Activated CD8-positive, alpha-beta memory T cell treated with anti-CD3 and anti-CD28 coated beads for 36 hours (primary cell): ENCODE measurements around the gene TADA2A. TPM values are rescaled to one million over a fixed set of nuclear protein-coding genes. Genes with fewer than 3 reads are reported as not detected.

Experiments used
- CTCF ChIA-PET: fragments of 350-600 bp; sonication (Branson Sonifier 250); formaldehyde crosslinking; loops from one replicate; lab custom pipeline; 2021; ENCODE audit warnings: antibody characterized with exemption; lab: Charles Lee
- POLR2A ChIA-PET: fragments of 350-600 bp; sonication (Branson Sonifier 250); formaldehyde crosslinking; loops from one replicate; lab custom pipeline; 2021; ENCODE audit warnings: antibody characterized with exemption; lab: Charles Lee
- total RNA-seq, 2 experiments: library from RNA; stranded (reverse); gene quantifications; one replicate each; pipeline ENCODE4 v1.2.3, GENCODE V29; 2021

The TADA2A gene, protein sequence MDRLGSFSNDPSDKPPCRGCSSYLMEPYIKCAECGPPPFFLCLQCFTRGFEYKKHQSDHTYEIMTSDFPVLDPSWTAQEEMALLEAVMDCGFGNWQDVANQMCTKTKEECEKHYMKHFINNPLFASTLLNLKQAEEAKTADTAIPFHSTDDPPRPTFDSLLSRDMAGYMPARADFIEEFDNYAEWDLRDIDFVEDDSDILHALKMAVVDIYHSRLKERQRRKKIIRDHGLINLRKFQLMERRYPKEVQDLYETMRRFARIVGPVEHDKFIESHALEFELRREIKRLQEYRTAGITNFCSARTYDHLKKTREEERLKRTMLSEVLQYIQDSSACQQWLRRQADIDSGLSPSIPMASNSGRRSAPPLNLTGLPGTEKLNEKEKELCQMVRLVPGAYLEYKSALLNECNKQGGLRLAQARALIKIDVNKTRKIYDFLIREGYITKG
- total RNA-seq: 10 to 100 TPM; 42.7 to 51.6 TPM

DNA sequence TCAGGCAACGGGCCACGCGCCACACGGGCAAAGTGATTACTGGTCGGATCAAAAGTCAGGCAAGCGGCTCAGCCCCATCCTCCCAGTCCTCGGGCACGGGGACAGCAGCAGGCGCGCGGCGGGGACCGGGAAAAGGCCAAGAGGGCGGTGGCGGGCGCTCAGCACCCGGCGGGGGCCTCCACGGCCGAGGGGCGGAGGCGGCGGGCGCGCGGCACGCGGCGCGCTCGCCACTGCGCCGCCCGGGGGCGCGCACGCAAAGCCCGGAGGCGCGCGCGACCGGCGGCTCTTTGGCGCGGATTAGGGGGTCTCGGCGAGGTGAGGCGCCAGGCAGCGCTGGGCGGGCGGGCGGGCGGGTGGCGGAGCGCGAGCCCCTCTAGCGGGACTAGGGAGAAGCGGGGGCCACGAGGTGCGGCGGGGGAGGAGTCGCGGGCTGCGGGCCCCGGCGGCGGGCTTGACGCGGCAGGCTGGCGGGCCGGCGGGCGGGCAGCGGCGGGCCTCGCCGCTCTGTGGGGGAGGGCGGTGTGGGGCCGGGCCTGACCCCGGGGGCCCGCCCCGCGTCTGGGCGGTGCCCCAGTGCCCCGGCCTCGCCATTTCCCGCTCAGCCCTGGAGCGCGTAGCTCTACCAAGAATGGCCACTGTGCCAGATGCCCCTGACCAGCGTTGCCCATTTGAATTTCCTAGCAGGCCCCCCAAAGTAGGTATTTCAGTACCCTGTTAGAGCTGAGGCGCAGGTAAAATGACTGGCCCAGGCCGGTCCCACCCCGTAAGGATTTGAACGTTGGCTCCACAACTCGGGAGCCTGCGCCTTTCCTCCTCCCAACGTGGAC is at the start of gene TADA2A, which contains the start of gene ACACA:
Gene TADA2A (plus strand): TSS at position 252 of the 827 bp plus-strand sequence. CDS start 4,480 bp downstream, outside the sequence.
Gene ACACA (minus strand): TSS at position 202 of the 827 bp plus-strand sequence. CDS start 537 bp downstream, outside the sequence.
- CTCF ChIA-PET: interaction anchor here (2.1 kb wide), 1 partner anchor 23 kb away, joined by 7 read pairs; no protein-coding TSS in a partner anchor
- POLR2A ChIA-PET: interaction anchor here (0.6 to 1.5 kb wide), 6 partner anchors 23 to 1527 kb away, joined by 3 to 13 read pairs (median 4); no protein-coding TSS in a partner anchor

DNA sequence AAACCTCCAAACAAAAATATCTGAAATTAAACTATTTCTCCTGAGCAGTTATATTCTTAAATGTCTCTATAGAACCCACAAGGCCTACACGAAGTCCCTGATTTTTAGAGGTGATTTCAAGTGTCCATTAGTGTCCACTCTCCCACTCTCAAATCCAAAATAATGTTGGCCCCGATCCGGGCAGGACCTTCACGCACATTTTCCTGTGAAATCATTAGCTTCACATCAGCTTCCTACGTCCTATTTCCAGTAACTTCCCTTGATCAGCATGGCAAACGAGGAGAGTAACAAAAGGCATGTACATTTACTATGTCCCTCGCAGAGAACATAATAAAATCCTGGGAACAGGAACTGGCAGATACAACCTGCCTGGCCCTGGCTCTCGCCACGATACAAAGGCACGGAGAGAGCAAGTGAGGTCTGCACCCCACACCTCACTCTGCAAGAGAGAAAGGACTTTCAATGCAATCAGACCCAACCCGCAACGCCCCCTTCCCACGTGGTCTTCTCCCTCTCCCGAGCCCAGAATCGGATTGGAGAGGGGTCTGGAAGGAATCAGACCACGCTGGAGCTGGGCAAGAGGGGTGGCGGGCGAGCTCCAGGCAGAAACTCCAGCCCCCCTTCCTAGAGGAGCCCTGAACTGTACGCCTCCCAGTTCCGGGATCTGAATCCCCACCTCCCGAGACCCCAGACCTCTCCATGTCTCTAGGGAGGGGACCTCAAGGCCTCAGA is 48.4 kb upstream of the TADA2A start:
- POLR2A ChIA-PET: interaction anchor here (0.6 to 1.8 kb wide), 5 partner anchors 10 to 854 kb away, joined by 5 to 7 read pairs (median 5); partner anchors contain the start of genes ACACA and TADA2A

DNA sequence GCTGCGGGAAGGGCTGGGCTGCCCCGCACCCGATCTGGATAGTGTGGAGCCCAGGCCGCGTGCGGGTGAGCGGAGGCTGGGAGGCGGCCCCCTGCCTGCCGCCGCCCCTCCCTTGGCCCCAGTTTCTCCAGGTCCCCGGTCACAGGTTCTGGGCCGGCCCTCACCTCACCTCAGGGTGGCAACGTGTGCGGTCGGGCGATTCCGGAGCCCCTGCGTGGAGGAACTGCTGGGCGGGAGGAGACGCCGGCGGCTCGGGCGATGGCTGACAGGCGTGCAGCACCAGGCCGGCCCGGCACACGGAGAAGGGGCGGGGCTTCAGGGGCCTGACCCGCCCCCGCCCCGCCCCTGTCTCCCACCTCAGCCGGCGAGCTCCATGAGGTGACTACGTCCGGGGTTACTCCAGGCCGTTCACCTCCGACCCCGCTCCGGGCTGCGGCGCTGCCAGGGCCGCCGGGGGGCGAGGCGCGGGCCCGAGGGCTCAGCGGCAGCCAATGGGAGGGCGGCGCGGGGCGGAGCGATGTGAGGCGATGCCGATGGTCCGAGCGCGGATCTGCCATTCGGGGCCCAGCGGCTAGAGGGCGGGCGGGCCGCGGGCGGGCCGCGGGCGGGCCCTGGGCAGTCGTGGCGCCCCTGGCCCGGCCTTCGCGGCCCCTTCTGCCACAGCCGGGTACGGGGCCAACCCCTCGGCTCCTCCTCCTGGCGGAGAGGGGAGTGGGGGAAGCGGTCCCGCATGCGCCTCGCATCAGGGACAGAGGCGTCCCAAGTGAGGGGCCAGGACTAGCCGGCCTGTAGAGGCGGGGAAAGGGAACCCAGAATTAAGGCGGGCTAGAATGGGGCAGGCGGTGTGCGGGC is 47.6 kb upstream of the TADA2A start:
- ChIA-PET POLR2A (interaction anchor here (0.6 to 1.8 kb wide), 7 partner anchors 15 to 1554 kb away, joined by 3 to 7 read pairs (median 5); partner anchors contain the start of genes ACACA and TADA2A), CTCF (interaction anchor here (0.7 to 1.6 kb wide), 3 partner anchors 12 to 17 kb away, joined by 3 to 7 read pairs (median 3); partner anchors contain the start of gene C17orf78)

More for the DNA sequence above, 48.4 kb upstream of the TADA2A start:
- CTCF ChIA-PET: interaction anchor here (0.7 to 0.9 kb wide), 2 partner anchors 13 to 15 kb away, joined by 3 read pairs; no protein-coding TSS in a partner anchor

DNA sequence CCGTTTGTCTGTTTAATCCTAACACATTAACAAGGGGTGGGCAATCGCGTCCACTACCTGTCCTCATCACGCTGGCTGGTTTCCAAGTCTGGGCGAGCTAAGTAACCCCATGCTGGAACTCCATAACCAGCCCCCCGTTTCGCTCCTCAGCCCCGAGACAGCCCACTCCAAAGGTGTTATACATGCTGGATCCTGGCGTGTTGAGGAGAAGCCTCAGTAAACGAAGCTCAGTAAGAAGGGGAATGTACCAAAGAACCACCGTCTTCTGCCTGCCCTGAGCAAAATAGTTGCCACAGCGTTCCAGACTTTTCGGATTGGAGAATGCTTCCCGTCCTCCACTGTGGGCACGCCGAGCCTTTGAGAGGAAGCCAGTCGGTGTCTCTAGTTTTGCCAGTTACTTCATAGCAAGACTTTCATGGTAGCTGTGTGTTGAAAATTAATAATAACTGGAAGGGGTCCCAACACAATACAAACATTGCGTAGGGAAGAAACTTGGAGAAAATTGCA is 47.0 kb upstream of the TADA2A start:
- ChIA-PET CTCF (interaction anchor here (0.8 to 1.6 kb wide), 2 partner anchors 14 to 17 kb away, joined by 3 to 7 read pairs; partner anchors contain the start of gene C17orf78), POLR2A (interaction anchor here (0.6 to 1.8 kb wide), 3 partner anchors 15 to 759 kb away, joined by 4 to 7 read pairs (median 6); partner anchors contain the start of genes ACACA and TADA2A)

DNA sequence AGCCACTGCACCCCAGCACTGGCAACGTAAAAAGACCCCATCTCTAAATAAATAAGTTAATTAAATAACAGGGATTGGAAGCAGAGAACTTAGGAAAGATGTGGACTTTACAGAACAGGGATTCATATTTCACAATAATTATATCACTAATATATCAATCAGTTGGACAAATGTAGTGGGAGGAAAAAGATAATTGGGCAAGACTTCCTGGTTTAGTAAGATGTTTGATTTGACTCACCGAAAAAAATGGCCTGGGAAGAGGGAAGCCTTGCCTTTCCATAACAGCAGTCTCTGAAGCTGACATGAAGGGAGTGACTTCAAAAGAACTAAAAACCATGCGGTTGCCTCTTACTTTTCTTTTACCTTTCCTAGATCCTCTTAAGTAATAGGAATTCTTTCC is 46.1 kb upstream of the TADA2A start:
- CTCF ChIA-PET: interaction anchor here (2.6 kb wide), 1 partner anchor 13 kb away, joined by 10 read pairs; no protein-coding TSS in a partner anchor
- POLR2A ChIA-PET: interaction anchor here (0.6 kb wide), 1 partner anchor 13 kb away, joined by 5 read pairs; no protein-coding TSS in a partner anchor

DNA sequence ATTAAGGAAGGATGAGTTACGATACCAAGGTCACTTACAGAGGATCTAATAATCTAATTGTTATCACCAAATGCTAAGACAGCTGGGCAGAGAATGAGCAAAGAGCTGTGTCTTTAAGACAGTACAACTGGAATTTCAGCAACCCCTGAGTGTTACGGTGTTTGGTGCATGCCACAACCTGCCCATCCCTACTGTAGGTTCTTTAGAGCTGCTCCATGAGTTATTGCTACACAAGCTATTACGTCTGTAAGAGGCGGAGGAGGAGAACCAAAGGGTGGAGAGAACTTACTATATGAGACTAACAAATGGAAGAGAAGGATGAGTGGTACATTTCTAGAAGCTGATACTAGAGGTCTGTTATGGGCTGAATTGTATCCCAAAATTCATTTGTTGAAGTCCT is 45.1 kb upstream of the TADA2A start:
- ChIA-PET POLR2A (no interaction called here), CTCF (interaction anchor here (1.1 to 2.6 kb wide), 2 partner anchors 12 to 36 kb away, joined by 3 to 10 read pairs; no protein-coding TSS in a partner anchor)

DNA sequence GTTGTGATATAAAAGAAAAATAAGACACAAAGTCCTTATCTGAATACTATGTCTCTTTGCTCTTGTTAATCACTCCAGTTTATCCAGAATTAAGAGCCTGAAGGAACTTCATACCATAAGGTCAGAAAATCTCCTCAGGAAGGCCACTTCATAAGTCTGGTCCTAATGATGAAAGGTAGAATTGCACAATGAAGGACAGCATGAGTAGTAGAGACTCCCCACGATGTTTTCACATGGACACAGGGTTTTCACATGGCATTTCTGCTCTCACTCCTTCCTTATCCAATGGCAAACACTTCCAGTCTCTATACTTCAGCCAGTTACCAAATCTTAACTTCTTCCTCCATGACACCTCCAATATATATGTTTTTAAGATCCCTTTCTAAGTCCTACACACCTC is 41.1 kb upstream of the TADA2A start:
- ChIA-PET CTCF (interaction anchor here (0.7 kb wide), 1 partner anchor 8 kb away, joined by 3 read pairs; no protein-coding TSS in a partner anchor), POLR2A (interaction anchor here (0.6 kb wide), 1 partner anchor 23 kb away, joined by 4 read pairs; no protein-coding TSS in a partner anchor)

DNA sequence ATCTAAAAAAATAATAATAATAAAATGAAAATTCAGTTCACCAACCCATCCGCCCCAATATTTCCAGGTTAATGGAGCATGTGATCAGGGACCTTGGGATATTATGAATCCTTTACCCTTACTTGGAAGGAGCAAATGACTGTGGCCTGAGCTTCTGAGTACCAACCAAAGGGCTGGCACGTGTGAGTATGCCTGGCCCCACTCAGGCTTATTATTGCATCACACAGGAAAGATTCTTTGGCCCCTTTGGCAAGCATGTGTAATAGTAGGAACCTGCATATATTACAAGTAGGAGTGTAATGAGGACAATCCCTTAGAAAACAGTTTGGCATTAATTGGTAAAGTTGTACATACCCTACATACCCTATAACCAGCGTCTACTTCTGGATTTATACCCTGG is 38.1 kb upstream of the TADA2A start:
- ChIA-PET CTCF (no interaction called here), POLR2A (no interaction called here)

DNA sequence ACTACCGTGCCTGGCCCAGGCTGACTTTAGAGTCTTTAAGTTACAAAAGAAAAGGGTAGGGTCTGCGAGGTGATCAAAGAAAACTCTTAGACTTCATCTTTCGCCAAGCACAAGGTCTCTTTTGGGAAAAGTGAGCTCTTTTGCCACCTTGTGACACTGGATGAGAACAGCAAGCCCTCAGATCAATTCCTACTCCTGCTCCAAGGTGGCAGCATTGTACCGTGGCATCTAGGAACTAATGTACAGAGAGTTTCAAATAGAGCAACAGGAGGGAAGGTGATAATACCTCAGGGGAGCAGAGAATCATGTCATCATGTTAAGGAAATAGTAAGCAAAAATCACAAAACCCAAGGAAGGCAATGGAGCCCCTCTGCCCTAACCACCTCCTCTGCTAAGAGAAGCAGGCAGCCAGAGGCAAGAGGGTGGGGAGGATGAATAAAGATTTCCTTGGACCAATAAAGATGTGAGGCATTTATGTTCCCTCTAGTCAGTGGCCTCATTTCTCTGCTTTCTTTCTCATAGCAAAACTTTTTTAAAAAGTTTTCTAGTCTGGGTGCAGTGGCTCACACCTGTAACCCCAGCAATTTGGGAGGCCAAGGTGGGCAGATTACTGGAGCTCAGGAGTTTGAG is 33.0 kb upstream of the TADA2A start:
- ChIA-PET CTCF (interaction anchor here (0.6 to 2.3 kb wide), 23 partner anchors 8 to 748 kb away, joined by 3 to 10 read pairs (median 3); no protein-coding TSS in a partner anchor), POLR2A (interaction anchor here (0.6 to 1.0 kb wide), 3 partner anchors 32 to 118 kb away, joined by 3 to 5 read pairs (median 3); no protein-coding TSS in a partner anchor)

DNA sequence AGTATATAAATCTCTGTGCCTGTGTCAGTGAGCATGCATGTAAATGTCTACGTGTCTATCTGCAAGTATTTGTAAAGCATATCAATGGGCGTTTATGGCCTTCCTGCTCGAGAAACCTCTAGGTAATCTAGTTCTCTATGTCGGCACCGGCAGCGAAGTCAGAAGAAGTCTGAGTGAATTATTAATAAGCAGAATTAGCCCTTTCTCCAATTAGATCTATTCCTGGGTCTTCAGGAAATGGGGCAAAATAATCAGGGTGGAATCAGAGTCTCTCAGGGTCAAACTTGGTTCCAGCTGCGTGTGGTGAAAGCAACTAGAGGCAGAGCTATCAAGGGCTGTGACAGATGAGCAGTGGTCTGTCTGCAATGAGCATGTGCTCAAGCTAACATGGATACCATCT is 31.0 kb upstream of the TADA2A start, which contains the start of gene C17orf78:
Gene C17orf78 (plus strand): TSS at position 280 of the 400 bp plus-strand sequence. CDS start 108 bp downstream, at position 388.
- ChIA-PET CTCF (interaction anchor here (0.6 to 1.4 kb wide), 5 partner anchors 11 to 27 kb away, joined by 3 to 4 read pairs (median 4); no protein-coding TSS in a partner anchor), POLR2A (no interaction called here)

DNA sequence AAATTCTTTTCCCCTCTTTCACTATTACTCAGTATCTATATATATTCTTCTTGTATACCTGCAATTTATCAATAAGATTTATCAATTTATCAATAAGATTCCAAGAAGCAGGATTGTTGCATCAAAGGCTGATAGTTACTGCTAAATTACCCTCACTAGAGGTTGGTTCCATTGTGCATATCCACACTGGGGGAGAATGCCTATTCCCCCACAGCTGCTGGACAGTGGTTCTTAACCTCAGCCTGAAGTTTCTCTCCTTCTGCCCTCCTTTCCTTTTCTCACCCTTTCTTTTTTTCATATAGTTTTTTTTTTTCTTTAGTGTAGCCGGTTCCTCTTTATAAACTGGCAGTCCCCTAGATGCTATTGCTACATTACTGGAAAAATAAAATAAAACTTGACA is 24.6 kb upstream of the TADA2A start:
- CTCF ChIA-PET: interaction anchor here (0.7 to 1.0 kb wide), 2 partner anchors 23 to 1654 kb away, joined by 3 read pairs; no protein-coding TSS in a partner anchor
- POLR2A ChIA-PET: no interaction called here

DNA sequence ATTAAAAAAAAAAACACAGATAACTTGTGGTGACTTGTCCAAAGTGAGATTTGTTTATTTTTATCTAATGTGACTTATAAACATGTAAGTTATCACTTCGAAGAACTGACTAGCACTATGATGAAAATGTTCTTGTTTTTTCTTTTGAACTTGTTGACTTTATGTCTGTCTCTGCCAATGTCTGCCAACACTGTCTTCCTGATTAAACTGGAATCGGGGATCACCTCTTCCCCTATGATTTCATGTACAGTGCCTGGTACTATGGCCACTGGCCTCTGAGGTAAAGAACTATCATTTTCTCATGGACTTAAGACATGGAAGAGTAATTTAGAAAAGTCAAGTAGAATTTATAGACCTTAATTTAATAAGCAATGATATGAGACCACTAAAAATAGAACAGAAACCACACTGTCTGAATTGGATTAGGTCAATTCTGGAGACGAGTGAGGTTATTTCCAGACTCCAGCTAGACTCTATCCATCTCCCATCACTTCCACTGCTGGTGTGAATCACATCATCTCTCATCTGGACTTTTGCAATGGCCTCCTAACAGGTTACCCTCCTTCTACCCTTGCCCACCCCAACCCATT is 22.0 kb upstream of the TADA2A start:
- POLR2A ChIA-PET: no interaction called here
- CTCF ChIA-PET: no interaction called here

DNA sequence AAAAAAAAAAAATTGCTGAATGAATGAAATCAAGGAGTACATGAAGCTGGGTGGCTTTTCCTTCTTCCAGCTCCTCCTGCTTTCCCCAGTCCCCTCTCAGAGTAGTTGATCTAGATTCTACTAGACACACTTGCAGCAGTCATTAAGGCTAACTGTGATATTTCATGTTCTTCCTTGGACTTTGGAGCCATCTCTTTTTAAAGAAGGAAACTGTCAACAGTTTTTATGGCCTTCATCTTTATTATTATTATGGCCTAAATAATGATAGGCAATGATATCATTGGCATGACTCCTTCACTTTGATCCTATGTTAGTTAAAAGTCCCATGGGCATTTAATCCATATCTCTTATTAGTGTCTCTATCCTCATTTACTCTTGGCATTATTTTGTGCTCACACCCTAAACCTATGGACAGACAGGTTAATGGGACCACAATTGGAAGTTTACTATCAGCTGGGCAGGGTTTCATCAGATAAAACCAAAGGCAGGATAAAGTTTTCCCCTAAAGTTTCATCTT is 21.2 kb upstream of the TADA2A start:
- CTCF ChIA-PET: interaction anchor here (0.6 to 1.5 kb wide), 2 partner anchors 9 to 11 kb away, joined by 3 to 4 read pairs; partner anchors contain the start of gene C17orf78
- POLR2A ChIA-PET: no interaction called here

DNA sequence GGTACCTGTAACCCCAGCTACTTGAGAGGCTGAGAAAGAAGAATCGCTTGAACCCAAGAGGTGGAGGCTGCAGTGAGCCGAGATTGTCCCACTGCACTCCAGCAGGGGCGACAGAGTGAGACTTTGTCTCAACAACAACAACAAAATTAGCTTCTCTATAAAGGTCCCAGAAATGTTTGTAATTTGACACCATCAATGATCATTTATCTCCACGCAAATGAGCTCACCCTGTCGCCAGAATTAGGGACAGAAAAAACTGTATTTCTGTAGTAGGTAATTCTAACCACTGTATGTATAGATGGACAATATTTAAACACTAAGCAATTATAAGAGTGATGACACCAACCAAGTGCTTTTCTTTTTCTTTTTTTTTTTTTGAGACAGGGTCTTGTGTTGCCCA is 20.2 kb upstream of the TADA2A start:
- ChIA-PET CTCF (interaction anchor here (1.4 to 1.5 kb wide), 2 partner anchors 10 to 13 kb away, joined by 3 to 4 read pairs; partner anchors contain the start of gene C17orf78), POLR2A (no interaction called here)

DNA sequence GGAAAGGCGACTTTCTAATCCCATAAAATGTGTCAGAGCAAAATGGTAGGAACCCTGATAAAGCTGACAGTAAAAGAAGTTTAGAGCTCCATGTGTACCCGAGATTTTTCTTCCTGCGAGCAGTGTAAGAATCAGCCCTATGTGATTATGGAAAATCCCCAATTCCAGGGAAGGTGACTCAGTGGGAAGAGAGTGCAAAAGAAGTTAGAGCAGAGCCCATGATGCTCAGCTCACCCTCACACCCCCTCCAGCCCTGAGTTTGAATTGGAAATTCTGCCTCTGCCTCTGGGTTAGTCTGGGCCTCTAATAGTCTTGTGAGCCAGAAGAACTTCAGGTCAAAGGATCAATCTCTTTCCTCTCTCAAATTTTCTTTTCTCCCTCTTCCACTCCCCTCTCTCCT is 18.4 kb upstream of the TADA2A start:
- ChIA-PET CTCF (interaction anchor here (0.7 kb wide), 1 partner anchor 10 kb away, joined by 5 read pairs; no protein-coding TSS in a partner anchor), POLR2A (no interaction called here)
